Stimulated activated CD8-positive, alpha-beta memory T cell treated with anti-CD3 and anti-CD28 coated beads, Interleukin-2, amount 100 ng/mL, for 1 hour (primary cell): ENCODE data around the gene EPHA6.

Experiments used
- DNase-seq, 2 donors: peaks; one replicate each; pipeline ENCODE4 v3.0.0-alpha.2; 2020; ENCODE audit warnings: low read depth in 2 of 2

EPHA6 gene

DNA sequence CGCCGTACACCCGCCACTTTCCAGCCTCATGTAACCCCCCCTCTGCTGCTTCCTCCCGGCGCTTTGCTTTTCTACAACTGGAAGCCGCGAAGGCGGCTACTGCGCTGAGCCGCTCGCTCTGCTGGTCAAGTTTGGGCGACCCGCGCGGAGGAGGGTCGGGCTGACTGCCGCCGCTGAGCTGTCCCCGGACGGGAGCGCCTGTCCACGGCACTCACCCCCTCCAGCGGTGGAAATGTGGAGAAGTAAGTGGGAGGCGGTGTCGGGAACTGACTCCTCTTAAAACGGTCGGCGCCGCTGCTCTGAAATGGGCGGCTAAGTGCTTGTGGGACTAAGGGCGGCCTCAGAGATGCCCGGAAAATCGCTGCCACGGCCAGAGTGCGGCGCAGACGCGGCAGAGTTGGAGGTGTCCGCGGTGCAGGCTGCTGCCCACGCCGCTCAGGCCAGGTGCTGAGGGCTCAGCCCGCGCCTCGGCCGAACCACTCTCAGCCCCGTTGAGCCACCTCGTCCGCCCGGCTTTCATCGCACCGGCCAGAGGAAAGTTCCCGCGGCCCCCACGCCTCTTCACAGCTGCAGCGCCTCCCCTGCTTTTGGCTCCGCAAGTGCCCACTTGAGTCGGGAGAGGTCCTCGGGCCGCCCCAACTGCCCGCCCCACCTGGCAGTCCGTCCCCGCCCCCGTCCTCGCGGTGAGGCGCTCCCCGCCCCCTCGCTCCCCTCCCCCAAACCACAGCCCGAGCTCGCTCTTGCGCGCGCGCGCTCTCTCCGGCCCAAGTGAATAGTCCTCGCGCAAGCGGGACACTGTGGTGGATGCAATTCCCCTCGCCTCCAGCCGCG lies at the start of gene EPHA6:
EPHA6 (plus strand) TSS at position 775 of the 831 bp plus-strand sequence.
- no peak for DNase-seq

DNA sequence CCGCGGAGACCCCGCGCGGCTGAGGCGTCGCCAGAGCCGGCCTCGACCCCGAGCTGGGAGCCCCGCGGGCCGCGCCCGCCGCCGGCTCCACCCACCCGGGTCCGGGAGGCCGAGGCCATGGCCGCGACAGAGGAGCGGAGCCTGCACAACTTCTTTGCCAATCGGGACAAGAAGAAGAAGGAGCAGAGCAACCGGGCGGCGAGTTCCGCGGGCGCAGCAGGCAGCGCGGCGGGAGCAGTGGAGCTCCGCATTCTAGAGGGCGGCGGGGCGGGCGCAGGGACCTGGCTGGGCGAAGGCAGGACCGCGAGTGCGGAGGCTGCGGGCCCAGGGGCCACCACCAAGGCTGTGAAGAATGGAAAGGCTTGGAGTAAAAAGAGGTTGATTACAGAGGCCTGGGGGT lies 37.6 kb upstream of the EPHA6 start:
- DNase-seq, result no peak

DNA sequence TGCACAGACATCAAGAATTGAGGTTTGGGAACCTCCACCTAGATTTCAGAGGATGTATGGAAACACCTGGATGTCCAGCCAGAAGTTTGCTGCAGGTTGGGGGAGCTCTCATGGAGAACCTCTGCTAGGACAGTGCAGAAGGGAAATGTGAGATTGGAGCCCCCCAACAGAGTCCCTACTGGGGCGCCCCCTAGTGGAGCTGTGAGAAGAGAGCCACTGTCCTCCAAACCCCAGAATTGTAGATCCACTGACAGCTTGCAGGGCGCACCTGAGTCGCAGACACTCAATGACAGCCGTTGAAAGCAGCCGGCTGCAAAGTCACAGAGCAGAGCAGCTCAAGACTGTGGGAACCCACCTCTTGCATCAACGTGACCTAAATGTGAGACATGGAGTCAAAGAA lies 34.6 kb upstream of the EPHA6 start:
- DNase-seq, result no peak

DNA sequence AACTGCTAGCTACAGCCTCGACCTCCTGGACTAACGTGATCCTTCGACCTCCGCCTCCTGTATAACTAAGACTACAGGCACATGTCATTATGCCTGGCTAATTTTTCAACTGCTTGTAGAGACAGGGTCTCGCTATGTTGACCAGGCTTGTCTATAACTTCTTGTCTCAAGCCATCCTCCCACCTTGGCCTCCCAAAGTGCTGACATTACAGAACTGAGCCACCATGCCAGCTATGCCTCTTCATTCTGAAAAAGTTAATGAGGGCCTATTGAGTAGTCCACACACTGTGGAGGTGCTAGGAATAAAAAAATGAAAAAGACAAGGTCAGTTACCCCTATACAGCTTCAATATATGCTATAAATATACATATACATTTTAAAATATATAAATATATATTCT lies 18.3 kb upstream of the EPHA6 start:
- DNase-seq, result no peak

DNA sequence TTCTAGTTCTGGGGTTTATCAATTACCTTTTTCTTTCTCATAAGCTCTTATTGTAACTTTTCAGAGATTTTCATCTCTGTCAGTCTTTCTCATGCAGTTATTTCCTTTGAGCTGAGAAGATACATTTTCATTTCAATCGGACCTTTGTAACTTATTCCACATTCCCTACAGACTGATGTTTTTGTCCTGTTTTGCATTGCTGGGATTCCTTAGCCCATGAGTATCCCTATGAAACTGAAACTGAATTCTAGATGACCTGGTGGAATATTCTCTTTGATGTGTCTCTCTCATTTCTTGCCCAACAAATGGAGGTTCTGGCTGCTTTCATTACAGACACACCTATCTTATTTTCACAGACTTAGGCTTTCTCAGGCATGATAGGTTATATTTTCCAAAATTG lies 10.5 kb upstream of the EPHA6 start:
- no peak for DNase-seq

DNA sequence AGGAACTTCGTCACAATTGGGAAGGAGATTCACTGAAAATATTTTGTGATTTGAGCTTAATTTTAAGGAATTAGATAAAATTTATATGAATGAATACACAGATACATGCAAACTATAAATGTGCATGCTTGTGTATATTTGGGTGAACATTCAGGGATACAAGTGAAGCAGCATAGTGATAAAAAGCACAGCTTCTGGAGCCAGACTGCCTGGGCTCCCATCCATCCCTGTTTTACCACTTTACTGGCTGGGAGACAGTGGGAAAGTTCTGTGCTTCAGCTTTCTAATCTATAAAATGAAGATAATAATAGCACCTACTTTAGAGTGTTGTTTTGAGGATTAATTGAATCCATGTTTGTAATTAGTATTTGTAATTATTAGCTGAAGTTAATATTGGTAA lies 8.1 kb upstream of the EPHA6 start:
- DNase-seq, result no peak

DNA sequence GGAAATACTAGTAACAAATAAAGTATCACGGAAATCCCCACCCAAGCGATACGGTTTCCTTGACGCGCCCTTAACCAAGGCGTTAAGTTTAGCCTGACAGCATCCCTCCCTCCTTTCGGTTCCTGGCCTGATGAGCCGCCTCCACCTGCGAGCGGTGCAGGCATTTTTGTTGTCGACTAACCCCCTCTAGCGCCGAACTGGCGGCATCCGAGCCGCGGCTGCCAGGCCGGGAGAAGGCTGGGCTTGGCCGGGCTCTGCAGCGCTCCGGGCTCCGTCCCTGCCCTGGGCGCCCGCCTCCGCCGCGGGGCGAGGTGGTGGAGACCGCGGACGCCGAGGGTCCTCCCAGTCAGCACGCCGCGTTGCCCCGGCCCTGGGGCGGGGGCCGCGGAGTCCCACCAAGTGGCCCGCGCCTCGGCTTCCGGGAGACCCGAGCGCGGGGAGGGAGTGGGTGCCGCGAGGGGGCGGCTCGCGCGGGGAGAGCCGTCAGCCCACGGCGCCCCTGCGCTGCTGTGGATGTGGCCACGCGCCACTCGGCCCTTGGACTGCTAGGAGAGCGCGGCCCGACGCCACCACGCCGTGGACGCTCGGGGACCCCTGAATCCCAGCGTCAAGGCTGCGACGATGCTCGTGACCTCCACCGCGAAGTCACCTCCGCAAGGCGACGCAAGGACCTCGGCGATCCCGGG lies 1.1 kb upstream of the EPHA6 start:
- DNase-seq, result no peak

DNA sequence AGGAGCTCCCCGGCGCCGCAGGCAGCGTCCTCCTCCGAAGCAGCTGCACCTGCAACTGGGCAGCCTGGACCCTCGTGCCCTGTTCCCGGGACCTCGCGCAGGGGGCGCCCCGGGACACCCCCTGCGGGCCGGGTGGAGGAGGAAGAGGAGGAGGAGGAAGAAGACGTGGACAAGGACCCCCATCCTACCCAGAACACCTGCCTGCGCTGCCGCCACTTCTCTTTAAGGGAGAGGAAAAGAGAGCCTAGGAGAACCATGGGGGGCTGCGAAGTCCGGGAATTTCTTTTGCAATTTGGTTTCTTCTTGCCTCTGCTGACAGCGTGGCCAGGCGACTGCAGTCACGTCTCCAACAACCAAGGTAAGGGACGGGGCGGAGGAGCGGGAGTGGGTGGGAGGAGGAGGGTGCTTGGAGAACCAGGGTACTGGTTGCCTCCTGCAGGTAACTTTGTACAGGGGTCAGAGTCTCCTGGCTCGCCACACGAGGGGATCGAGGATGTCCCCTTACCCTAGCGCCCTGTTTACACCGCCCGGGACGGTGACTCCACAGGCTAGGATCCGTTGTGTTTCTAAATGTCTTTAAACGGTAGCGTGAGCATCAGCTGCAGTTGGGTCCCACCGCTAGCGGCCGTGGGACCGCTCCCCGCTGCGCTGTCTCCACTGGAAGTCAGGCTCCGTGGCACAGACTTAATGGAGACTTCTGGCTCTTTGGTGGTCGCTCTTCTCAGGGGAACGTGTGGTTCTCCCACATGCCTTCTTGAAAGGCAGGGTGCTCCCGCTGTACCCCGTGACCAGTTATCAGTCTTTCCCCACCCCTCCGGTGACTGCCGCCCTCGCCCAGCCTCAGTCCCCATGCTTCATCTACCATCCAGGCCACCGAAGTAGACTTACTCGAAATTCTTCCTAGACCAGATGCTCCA lies 515 bp downstream of the EPHA6 start:
- DNase-seq, result no peak

DNA sequence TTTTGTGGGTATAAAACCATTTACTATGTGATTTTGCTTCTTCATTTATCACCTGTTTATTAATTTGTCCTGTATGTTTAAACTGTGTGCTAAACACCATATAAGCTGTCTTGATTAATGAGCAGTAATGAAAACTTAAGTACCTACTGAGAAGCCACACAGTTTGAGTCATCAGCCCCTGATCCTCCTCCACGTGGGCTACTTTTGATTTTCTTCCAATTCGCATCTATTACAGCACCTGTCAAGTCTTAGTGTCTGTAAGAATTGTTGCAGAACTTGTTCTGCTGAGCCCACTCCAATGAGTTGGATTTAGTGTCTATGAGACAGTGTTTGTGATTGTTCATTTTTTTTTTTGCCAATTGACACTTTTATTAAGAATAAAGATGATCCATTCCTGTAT lies 16.8 kb downstream of the EPHA6 start:
- DNase-seq, result no peak

DNA sequence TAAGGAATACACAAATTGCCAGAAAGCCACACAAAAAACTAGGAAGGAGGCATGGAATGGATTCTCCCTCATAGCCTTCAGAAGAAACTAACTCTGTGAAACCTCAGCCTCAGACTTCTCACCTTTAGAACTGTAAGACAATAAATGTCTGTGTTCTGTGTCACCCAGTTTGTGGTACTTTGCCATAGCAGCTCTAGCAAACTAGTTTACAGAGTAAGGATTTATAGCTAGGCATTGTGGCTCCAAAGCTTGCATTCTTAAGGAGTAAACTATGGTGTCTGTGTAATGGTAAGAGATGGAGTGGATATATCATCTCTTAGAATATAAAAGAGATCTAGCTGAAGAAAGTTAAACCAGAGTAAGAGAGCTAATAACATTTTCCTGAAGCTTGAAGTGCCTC lies 18.9 kb downstream of the EPHA6 start:
- no peak for DNase-seq

DNA sequence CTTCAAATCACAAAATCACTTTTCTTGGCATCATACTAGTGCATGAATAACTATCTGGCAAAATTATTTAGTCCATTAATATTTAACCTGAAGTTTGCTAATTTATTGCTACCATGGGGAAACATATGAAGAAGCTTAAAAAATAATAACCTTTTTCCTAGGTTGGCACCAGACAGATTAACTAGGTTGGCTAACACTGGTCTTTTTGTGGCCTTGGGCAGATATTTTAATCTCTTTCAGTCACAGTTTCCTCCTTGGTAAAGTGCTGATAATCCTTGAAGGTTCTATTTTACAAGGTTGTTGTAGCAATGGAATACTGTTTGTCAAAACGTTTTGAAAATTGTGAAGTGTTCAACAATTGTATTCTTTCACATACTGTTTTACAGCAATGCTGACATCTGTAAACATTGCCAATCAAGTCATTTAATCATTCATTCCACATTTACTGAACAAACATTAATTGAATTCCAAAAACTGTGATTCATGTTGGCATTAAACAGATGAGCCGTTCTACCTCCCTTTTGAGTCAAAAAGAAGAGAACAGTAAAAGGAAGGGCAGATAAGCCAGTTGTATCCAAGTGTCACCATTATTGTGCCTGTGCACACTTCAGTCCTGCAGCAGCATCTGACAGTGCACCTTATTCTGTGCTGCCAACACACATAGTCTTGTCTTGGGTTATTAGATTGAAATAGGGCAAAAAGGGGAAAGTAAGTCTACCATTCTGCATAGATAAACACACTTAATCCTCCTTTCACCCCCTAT lies 21.9 kb downstream of the EPHA6 start:
- no peak for DNase-seq

DNA sequence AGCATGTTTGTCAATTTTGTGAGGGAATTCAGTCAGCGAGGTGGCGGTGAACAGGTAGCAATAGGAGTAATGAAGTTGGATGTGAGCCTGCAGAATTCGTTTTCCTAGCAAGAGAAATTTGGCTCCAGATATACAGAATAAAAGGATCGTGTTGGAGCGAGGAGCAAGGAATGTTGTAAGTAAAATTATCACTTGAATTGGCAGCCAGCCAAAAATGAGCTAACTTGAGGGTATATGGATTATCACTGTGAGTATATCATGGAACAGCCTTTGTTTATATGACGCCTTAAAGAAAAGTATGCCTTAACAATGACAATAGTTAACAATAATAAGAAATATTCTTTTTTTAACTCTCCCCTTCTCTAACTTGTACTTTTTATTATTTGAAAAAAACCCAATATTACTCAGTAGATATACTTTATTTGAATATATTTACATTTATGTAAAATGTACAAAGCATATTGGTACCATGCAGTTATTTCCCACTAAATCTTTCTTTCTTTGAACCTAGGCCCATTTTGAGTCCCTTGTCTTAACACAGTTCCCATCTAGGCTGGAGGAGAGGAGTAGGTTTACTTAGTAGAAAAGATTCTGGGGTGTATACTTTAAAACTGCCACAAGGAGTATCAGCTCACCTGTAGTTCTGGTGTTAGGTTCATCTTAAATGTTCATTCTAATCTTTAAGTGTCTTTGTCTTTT lies 29.3 kb downstream of the EPHA6 start:
- DNase-seq, result no peak

DNA sequence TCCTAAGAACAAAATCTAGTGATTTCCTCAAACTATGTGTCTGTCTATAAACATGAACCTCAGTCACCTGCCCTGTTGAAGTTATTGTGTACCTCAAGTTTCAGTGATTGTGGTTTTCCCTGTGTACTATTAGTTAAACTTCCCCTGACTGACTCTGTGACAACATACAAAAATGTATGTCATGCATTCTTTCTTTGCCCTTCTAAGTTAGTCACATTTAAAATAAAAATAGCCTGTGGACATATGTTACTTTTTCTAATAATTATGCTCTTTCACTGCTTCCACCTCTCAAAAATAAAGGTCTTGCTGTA lies 29.8 kb downstream of the EPHA6 start:
- no peak for DNase-seq

DNA sequence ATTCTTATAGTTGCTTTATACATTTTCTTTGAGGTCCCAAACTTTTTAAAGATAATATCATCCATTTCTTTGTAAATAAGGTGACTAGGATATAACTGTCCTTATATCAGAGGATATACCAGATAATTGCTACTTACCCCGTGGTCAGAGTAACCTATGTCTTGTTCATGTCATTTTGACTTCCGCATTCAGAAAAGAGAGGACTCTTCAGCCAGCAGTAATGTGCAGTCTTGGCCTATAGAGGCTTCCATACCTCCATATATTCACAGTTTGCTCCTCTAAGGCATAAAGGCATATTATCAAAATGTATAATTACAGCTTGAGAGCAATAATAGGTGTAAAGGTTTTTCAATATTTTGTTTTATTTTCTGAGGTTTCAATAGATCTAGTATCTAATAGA lies 38.5 kb downstream of the EPHA6 start:
- no peak for DNase-seq

DNA sequence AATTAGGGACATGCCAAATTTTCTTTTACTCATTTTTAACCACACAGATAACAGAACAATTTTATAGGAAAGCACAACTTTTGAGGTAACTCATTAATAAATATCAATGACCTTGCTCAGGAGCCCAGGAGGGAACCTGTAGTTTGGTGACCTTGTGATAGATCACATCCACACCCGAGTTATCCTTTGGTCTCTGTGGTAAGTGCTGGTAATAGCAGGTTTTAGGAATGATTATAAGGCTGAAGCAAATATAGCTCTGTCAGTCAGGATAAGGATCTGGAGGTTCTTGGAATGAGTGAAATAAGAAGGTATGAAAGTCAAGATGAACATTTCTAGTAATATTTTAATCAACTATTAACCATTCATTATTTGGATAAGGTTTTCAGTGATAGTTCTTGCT lies 46.5 kb downstream of the EPHA6 start:
- no peak for DNase-seq

DNA sequence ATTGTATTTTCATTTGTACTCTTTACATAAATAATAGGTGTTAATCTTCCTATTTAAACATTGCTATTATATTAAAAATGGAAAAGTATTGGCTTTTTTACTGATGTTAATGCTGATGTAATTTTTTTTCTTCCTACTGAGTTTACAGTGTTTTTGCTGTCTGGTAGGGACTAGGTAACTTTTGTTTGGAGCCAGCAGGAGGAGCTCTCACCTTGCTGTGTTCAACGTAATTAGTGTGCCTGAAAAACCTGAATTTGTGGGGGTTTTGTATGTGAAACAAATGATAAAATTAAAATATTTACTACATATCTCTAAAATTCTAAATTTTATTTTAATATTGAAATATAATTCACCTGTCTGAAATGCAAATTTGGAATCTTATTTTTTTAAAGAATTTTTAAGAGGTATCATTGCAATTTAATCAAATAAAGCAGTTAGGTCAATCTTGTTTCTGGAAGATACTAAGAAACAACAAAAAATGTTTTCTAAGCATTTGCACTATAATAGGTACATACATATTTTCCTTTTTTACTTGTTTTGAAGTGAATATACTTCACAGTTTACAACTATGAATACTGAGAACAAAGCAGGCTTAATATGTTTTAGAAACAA lies 48.8 kb downstream of the EPHA6 start:
- no peak for DNase-seq

DNA sequence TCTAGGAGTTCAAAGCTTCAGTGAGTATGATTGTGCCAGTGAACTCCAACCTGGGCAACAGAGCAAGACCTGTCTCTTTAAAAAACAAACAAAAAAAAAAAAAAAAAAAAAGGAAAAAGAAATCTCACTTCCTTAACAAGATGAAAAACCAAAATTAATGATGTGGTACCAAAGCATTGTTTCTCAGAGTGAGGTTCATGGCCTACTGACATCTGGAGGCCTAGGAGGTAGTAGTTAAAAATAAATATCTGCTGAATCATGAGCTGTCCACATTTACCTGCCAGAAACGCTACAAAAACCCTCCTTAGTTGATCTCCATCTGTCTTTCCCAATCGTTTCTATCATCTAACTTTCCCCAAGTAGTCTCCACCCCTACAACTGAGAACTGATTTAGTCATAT lies 51.2 kb downstream of the EPHA6 start:
- DNase-seq, result no peak

DNA sequence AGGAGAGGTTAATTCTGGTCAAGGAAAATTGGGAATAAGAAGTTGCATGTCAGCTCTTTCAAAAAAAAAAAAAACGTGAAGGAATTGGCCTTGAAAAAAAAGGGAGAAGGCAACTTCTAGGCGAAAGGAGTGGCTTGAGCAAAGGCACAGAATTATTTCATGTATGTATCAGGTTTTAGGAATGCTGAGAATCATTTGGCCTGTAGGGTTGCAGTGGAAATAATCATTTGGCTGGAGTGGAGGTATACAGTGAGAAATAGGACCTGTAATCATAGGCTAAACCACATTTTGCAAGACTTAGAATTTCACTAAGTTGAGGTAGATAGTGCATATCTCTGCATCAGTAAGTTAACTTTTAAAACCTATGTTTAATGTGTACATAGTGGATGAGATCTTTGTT lies 54.9 kb downstream of the EPHA6 start:
- DNase-seq, result no peak

DNA sequence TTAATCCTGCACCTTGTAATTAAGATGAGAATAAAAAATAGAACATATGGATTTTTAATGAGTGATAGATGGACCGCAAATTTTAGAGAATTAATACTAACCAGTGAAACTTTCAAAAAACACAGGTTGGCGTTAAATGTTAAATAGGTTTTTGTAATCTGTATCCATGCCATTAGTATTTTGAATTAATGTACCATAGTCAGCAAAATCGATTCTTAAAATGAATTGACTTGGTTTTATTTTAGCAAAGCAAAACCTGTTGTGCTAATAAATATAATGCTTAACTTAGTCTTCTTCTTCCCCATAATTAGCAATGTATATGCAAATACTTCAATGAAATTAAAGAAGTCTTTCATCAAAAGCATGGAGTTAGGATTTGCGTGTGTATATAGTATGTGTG lies 63.1 kb downstream of the EPHA6 start:
- no peak for DNase-seq

DNA sequence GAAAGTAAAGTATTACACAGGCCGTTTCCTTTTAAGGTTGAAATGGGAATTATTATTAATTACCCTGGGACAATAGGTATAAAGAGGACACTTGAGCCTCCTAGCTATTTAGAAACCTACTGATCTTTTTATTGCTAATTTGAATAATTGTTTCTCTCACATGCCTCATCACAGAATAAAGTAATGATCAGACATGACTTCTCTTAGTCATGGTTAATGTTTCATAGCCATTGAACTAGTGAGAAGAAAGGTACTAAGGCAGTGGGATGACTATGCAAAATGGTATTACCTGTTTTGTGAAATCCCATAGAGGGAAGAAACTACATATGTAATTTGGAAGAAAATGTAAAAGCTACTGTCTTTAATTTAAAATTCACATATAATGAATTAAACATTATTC lies 85.6 kb downstream of the EPHA6 start:
- no peak for DNase-seq

DNA sequence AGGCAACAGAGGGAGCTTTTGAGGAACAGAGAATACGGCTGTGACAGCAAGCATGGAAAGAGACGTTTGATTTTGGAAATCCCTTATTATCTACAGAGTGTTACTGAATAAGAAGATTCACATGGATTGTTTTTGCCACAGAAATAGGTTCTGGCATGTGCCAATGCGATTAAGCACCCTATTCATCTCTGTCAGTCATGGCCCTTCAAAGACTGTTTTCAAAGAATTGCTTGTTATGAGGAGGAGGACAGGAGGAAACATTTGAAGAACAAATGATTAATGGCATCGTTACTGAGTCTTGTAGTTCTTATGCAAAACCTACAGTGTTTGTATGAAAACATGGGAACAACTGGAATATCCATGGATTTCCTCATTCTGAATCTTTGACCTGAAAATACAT lies 86.2 kb downstream of the EPHA6 start:
- DNase-seq, result no peak
